ENCODE data around the gene TBC1D9B.

The TBC1D9B gene

GRCh38 chr5:179828756-179829421 lies 78.8 kb downstream of the TBC1D9B start:
- no peaks in the 10 kb centered on the region for H3K27me3 ChIP-seq
- H3K36me3 ChIP-seq: peaks cover 89% of the 10 kb centered on the region
- no peak overlapping the region for H3K4me3 ChIP-seq (ENCODE audit: low read depth, low read length)
- DNase-seq: no peak
- H3K9me3 ChIP-seq: no peaks in the 10 kb centered on the region
- TF ChIP-seq CTCF (IDR thresholded peaks at IDR 0.05; ENCODE audit: low read depth, low read length): no peak
- H3K4me1 ChIP-seq: no peaks in the 10 kb centered on the region

- no peak for TF ChIP-seq CTCF (IDR thresholded peaks at IDR 0.05; ENCODE audit: low read depth, low read length)
These were observed 80.0 kb downstream of the TBC1D9B start for GRCh38 chr5:179827680-179828079.

GRCh38 chr5:179825655-179826182 lies 82.0 kb downstream of the TBC1D9B start:
- no peak for DNase-seq
- Histone ChIP-seq H3K36me3 (peaks cover 71% of the 10 kb centered on the region), H3K4me1 (peaks cover 3% of the 10 kb centered on the region; the same call in 1 of the 2 replicates), H3K27me3 (no peaks in the 10 kb centered on the region), H3K4me3 (ENCODE audit: low read depth, low read length) (no peak overlapping the region), H3K9me3 (no peaks in the 10 kb centered on the region)
- TF ChIP-seq CTCF (IDR thresholded peaks at IDR 0.05; ENCODE audit: low read depth, low read length): no peak

More at GRCh38 chr5:179827680-179828079, 80.0 kb downstream of the TBC1D9B start:
- Histone ChIP-seq H3K4me1 (no peaks in the 10 kb centered on the region), H3K27me3 (no peaks in the 10 kb centered on the region), H3K36me3 (peaks cover 86% of the 10 kb centered on the region), H3K4me3 (ENCODE audit: low read depth, low read length) (no peak overlapping the region), H3K9me3 (no peaks in the 10 kb centered on the region)
- DNase-seq: no peak

GRCh38 chr5:179824745-179825112 lies 83.0 kb downstream of the TBC1D9B start:
- no peaks in the 10 kb centered on the region for H3K9me3 ChIP-seq
- H3K4me1 ChIP-seq: peaks cover 10% of the 10 kb centered on the region
- peaks cover 62% of the 10 kb centered on the region for H3K36me3 ChIP-seq
- no peak for DNase-seq
- H3K4me3 ChIP-seq (ENCODE audit: low read depth, low read length): no peak overlapping the region
- no peak for TF ChIP-seq CTCF (IDR thresholded peaks at IDR 0.05; ENCODE audit: low read depth, low read length)
- no peaks in the 10 kb centered on the region for H3K27me3 ChIP-seq

- Histone ChIP-seq H3K9me3 (no peaks in the 10 kb centered on the region), H3K4me1 (peaks cover 16% of the 10 kb centered on the region), H3K27me3 (no peaks in the 10 kb centered on the region), H3K36me3 (peaks cover 60% of the 10 kb centered on the region), H3K4me3 (ENCODE audit: low read depth, low read length) (no peak overlapping the region)
- no peak for DNase-seq
- no peak for TF ChIP-seq CTCF (IDR thresholded peaks at IDR 0.05; ENCODE audit: low read depth, low read length)
These were observed 83.6 kb downstream of the TBC1D9B start for GRCh38 chr5:179823937-179824744.
